CD14-positive monocyte (primary cell): ENCODE data around the gene NTRK2. TPM values are rescaled to one million over a fixed set of nuclear protein-coding genes. Genes with fewer than 3 reads are reported as not detected.

Experiments
- DNase-seq, 3 donors: peaks; one replicate each; pipeline ENCODE4 v3.0.0-alpha.2; 2011 to 2022
- H2AFZ ChIP-seq: 2 replicates; pipeline ENCODE4 v1.6.0; 2012; ENCODE audit warnings: mild to moderate bottlenecking, low read depth, low read length, inconsistent platforms; ENCODE audit not compliant: insufficient read depth, poor library complexity, severe bottlenecking
- H3K27ac ChIP-seq, 2 donors: 1 replicate in 1 of 2; 2 replicates in 1 of 2; pipeline ENCODE4 v1.5.1; 2012 to 2013; ENCODE audit warnings: low read length in 2 of 2, control low read depth in 1 of 2, inconsistent platforms in 1 of 2, low read depth in 1 of 2, mild to moderate bottlenecking in 1 of 2
- H3K27me3 ChIP-seq, 2 donors: one replicate each; pipeline versions ENCODE4 v1.6.0 to v1.6.1; 2011 to 2013; ENCODE audit warnings: low read length in 2 of 2; ENCODE audit not compliant: control insufficient read depth in 2 of 2, insufficient read depth in 2 of 2
- H3K36me3 ChIP-seq, 2 donors: replicated peaks in 1 of 2; 1 replicate in 1 of 2; 2 replicates in 1 of 2; pipeline versions ENCODE4 v1.5.1 to v1.6.1; 2012 to 2013; ENCODE audit warnings: low read length in 2 of 2, control low read depth in 1 of 2, inconsistent platforms in 1 of 2, mild to moderate bottlenecking in 1 of 2; ENCODE audit not compliant: insufficient read depth in 2 of 2, control insufficient read depth in 1 of 2
- H3K4me1 ChIP-seq, 2 donors: 1 replicate in 1 of 2; 2 replicates in 1 of 2; pipeline versions ENCODE4 v1.5.1 to v1.6.1; 2012 to 2013; ENCODE audit warnings: low read length in 2 of 2, control low read depth in 1 of 2, inconsistent platforms in 1 of 2, mild to moderate bottlenecking in 1 of 2, moderate library complexity in 1 of 2; ENCODE audit not compliant: insufficient read depth in 2 of 2, control insufficient read depth in 1 of 2
- H3K4me2 ChIP-seq: replicated peaks from 2 replicates; pipeline ENCODE3; 2012; ENCODE audit warnings: low read length, moderate library complexity, mild to moderate bottlenecking; ENCODE audit not compliant: poor library complexity, severe bottlenecking; ENCODE audit errors: extremely low read depth
- H3K4me3 ChIP-seq, 3 experiments: fragments of 200-600 bp in 1 of 3; sonication (generic) in 1 of 3; replicated peaks in 1 of 3; 1 replicate in 2 of 3; 2 replicates in 1 of 3; pipeline ENCODE4 v1.5.1; 2011 to 2013; ENCODE audit warnings: low read length in 3 of 3, mild to moderate bottlenecking in 3 of 3, control low read depth in 2 of 3, low read depth in 2 of 3, inconsistent platforms in 1 of 3, moderate library complexity in 1 of 3
- H3K79me2 ChIP-seq: 2 replicates; pipeline ENCODE4 v1.6.0; 2012; ENCODE audit warnings: mild to moderate bottlenecking, control low read depth, inconsistent platforms, low read length, moderate library complexity; ENCODE audit not compliant: insufficient read depth
- H3K9ac ChIP-seq: 2 replicates; pipeline ENCODE4 v1.6.0; 2017; ENCODE audit warnings: low read length, mild to moderate bottlenecking; ENCODE audit not compliant: insufficient read depth, poor library complexity, severe bottlenecking
- H3K9me3 ChIP-seq, 2 donors: replicated peaks in 1 of 2; 1 replicate in 1 of 2; 2 replicates in 1 of 2; pipeline versions ENCODE4 v1.5.1 to v1.6.1; 2012 to 2013; ENCODE audit warnings: low read length in 2 of 2, control low read depth in 1 of 2; ENCODE audit not compliant: control insufficient read depth in 1 of 2, insufficient read depth in 1 of 2
- H4K20me1 ChIP-seq: 2 replicates; pipeline ENCODE4 v1.6.0; 2012; ENCODE audit warnings: mild to moderate bottlenecking, low read length, control low read depth, moderate library complexity; ENCODE audit not compliant: insufficient read depth
- H3K27ac Mint-ChIP-seq, 7 donors: one replicate each; pipeline ENCODE4 v1.8.0; 2020; ENCODE audit warnings: mild to moderate bottlenecking in 7 of 7, mixed read lengths in 7 of 7, moderate library complexity in 6 of 7, inconsistent platforms in 2 of 7
- H3K27me3 Mint-ChIP-seq, 3 donors: one replicate each; pipeline ENCODE4 v1.8.0; 2021 to 2022; ENCODE audit warnings: low read depth in 3 of 3, mild to moderate bottlenecking in 3 of 3, mixed read lengths in 3 of 3, moderate library complexity in 3 of 3, inconsistent platforms in 1 of 3
- H3K36me3 Mint-ChIP-seq, 2 donors: one replicate each; pipeline ENCODE4 v1.8.0; 2020; ENCODE audit warnings: mixed read lengths in 2 of 2, inconsistent platforms in 1 of 2, mild to moderate bottlenecking in 1 of 2
- H3K4me1 Mint-ChIP-seq: one replicate; pipeline ENCODE4 v1.8.0; 2020; ENCODE audit warnings: mild to moderate bottlenecking, mixed read lengths
- H3K4me3 Mint-ChIP-seq, 2 donors: one replicate each; pipeline ENCODE4 v1.8.0; 2020; ENCODE audit warnings: mild to moderate bottlenecking in 2 of 2, mixed read lengths in 2 of 2, moderate library complexity in 1 of 2
- H3K9me3 Mint-ChIP-seq, 7 donors: one replicate each; pipeline ENCODE4 v1.8.0; 2020 to 2022; ENCODE audit warnings: mixed read lengths in 7 of 7, mild to moderate bottlenecking in 6 of 7, moderate library complexity in 6 of 7, inconsistent platforms in 2 of 7
- CTCF ChIP-seq: fragments of 200-600 bp; IDR thresholded peaks from one replicate; pipeline ENCODE4 v1.8.0; 2022; ENCODE audit warnings: antibody characterized with exemption, mild to moderate bottlenecking
- WGBS: methylation state at CpG from one replicate; pipeline ENCODE4 v1.1.5; 2013; ENCODE audit warnings: missing lambda C conversion rate; ENCODE audit not compliant: insufficient coverage; 5-methylcytosine and 5-hydroxymethylcytosine counted together
- intact Hi-C, 2 donors: fragments of 100-400 bp; cut with micrococcal nuclease; formaldehyde crosslinking; loops; one replicate each; pipeline versions ENCODE4 v1.15.0 to v1.15.1; 2023
- polyA plus RNA-seq, 3 donors: library from polyadenylated mRNA; depleted of rRNA in 1 of 3; unstranded in 2 of 3; stranded (reverse) in 1 of 3; fragments of 300-500 nt in 2 of 3; fragments of >200 nt in 1 of 3; fragmentation: Illumina TruSeq in 2 of 3; gene quantifications; 1 replicate in 2 of 3; 2 replicates in 1 of 3; pipeline ENCODE4 v1.2.3, GENCODE V29; 2012 to 2021

Gene NTRK2
- polyA plus RNA-seq, 3 donors: not detected

GRCh38 chr9:84850830-84851392, 181.4 kb downstream of the NTRK2 start:
- Histone ChIP-seq H3K4me1 (no peaks in the 10 kb centered on the region), H3K79me2 (no peaks in the 10 kb centered on the region), H4K20me1 (no peaks in the 10 kb centered on the region), H3K27ac (no peak overlapping the region), H2AFZ (no peak overlapping the region), H3K36me3 (no peaks in the 10 kb centered on the region), H3K4me3 (no peak overlapping the region), H3K9me3 (no peaks in the 10 kb centered on the region), H3K27me3 (no peaks in the 10 kb centered on the region), H3K9ac (no peak overlapping the region), H3K4me2 (no peak overlapping the region)
- Mint-ChIP-seq H3K27ac (no peak overlapping the region), H3K4me1 (no peaks in the 10 kb centered on the region), H3K36me3 (no peaks in the 10 kb centered on the region), H3K4me3 (no peak overlapping the region), H3K27me3 (peaks cover 0 to 5% (median 0%) of the 10 kb centered on the region in 3 donors), H3K9me3 (peaks cover 0 to 4% (median 2%) of the 10 kb centered on the region in 7 donors)
- no peak for TF ChIP-seq CTCF
- intact Hi-C loops: no loop called here
- 100% methylated on average over 2 of the region's 4 CpGs for WGBS
- no peak for DNase-seq

- H3K9ac ChIP-seq: no peak overlapping the region
- Mint-ChIP-seq H3K4me1 (no peaks in the 10 kb centered on the region), H3K36me3 (no peaks in the 10 kb centered on the region), H3K27ac (no peak overlapping the region), H3K4me3 (no peak overlapping the region), H3K9me3 (peaks cover 0 to 4% (median 2%) of the 10 kb centered on the region in 7 donors), H3K27me3 (peaks cover 0 to 5% (median 0%) of the 10 kb centered on the region in 3 donors)
- TF ChIP-seq CTCF: no peak
- no peaks in the 10 kb centered on the region for H3K9me3 ChIP-seq
- 93% methylated on average over 6 of the region's 10 CpGs for WGBS
- H3K4me1 ChIP-seq: no peaks in the 10 kb centered on the region
- H2AFZ ChIP-seq: no peak overlapping the region
- no peak overlapping the region for H3K27ac ChIP-seq
- no peaks in the 10 kb centered on the region for H3K27me3 ChIP-seq
- no peak overlapping the region for H3K4me2 ChIP-seq
- H4K20me1 ChIP-seq: no peaks in the 10 kb centered on the region
- intact Hi-C loops: no loop called here
- H3K36me3 ChIP-seq: no peaks in the 10 kb centered on the region
- no peaks in the 10 kb centered on the region for H3K79me2 ChIP-seq
- no peak for DNase-seq
- H3K4me3 ChIP-seq: no peak overlapping the region
These were observed 182.5 kb downstream of the NTRK2 start for GRCh38 chr9:84851935-84852585.
